Breast epithelium (tissue), 4 donors: ENCODE measurements around the gene RIPOR3. TPM values are rescaled to one million over a fixed set of nuclear protein-coding genes. Genes with fewer than 3 reads are reported as not detected.

Experiments used
- DNase-seq, 2 donors: peaks; one replicate each; pipeline ENCODE4 v3.0.0-alpha.2; 2019; ENCODE audit warnings: low spot score in 2 of 2
- H3K27ac ChIP-seq, 2 donors: fragments of 200-600 bp; sonication (generic) in 1 of 2; one replicate each; pipeline ENCODE4 v1.5.1; 2016 to 2019; ENCODE audit warnings: mild to moderate bottlenecking in 1 of 2
- H3K27me3 ChIP-seq, 2 donors: fragments of 200-600 bp; sonication (generic) in 1 of 2; one replicate each; pipeline versions ENCODE4 v1.5.1 to v1.6.0; 2017 to 2019; ENCODE audit warnings: control low read depth in 1 of 2, mild to moderate bottlenecking in 1 of 2
- H3K36me3 ChIP-seq: fragments of 200-600 bp; one replicate; pipeline ENCODE4 v1.5.1; 2019
- H3K4me1 ChIP-seq, 2 donors: fragments of 200-600 bp; sonication (generic); one replicate each; pipeline ENCODE4 v1.5.1; 2016 to 2019; ENCODE audit warnings: control low read depth in 1 of 2
- H3K4me3 ChIP-seq, 3 donors: fragments of 200-600 bp; sonication (generic); 1 replicate in 2 of 3; 2 replicates in 1 of 3; pipeline ENCODE4 v1.5.1; 2016 to 2019; ENCODE audit warnings: mild to moderate bottlenecking in 3 of 3, moderate library complexity in 2 of 3
- H3K9me3 ChIP-seq, 2 donors: fragments of 200-600 bp; sonication (generic) in 1 of 2; one replicate each; pipeline ENCODE4 v1.5.1; 2016 to 2019; ENCODE audit warnings: control low read depth in 1 of 2
- CTCF ChIP-seq, 3 donors: fragments of 450-650 bp; IDR thresholded peaks; one replicate each; pipeline ENCODE4 v1.5.1; 2016 to 2017; ENCODE audit warnings: antibody characterized with exemption in 3 of 3, mild to moderate bottlenecking in 3 of 3, moderate library complexity in 3 of 3
- POLR2A ChIP-seq: fragments of 450-650 bp; IDR thresholded peaks from one replicate; pipeline ENCODE4 v1.6.1; 2016; ENCODE audit warnings: antibody characterized with exemption, mild to moderate bottlenecking, moderate library complexity
- POLR2AphosphoS5 ChIP-seq, 3 donors: sonication (generic); formaldehyde crosslinking; IDR thresholded peaks; one replicate each; pipeline ENCODE4 v1.6.1; 2017; ENCODE audit warnings: antibody characterized with exemption in 3 of 3
- intact Hi-C: fragments of 100-400 bp; cut with DNase I; formaldehyde crosslinking; loops from one replicate; pipeline ENCODE4 v1.15.1; 2023; ENCODE audit warnings: low total_unique reads
- total RNA-seq, 3 donors: library from RNA; depleted of rRNA; stranded (reverse); fragments of >200 nt; gene quantifications; one replicate each; pipeline ENCODE4 v1.1.0, GENCODE V29; 2016

RIPOR3 gene
- total RNA-seq, 3 donors from 2014 or later: 4.5 to 35.5 (median 26.9) TPM

GRCh38 chr20:50733644-50734349, 42.5 kb upstream of the RIPOR3 start:
- intact Hi-C loops: loop anchor here (2.0 kb wide), 1 partner anchor 183 kb away; no protein-coding TSS in a partner anchor
- Histone ChIP-seq H3K4me1 (peaks cover 0 to 9% of the 10 kb centered on the region in 2 donors), H3K9me3 (no peaks in the 10 kb centered on the region), H3K27me3 (no peaks in the 10 kb centered on the region), H3K27ac (no peak overlapping the region), H3K36me3 (no peaks in the 10 kb centered on the region), H3K4me3 (peak overlapping the region in 2 of 3 donors; percentile 77 to 96)
- DNase-seq: no peak
- TF ChIP-seq POLR2A: no peak
- no peak for TF ChIP-seq POLR2AphosphoS5 (IDR thresholded peaks at IDR 0.05)
- TF ChIP-seq CTCF (IDR thresholded peaks at IDR 0.05): no peak

- no peaks in the 10 kb centered on the region for H3K27me3 ChIP-seq
- DNase-seq: peak in 1 of 2 donors; percentile 26
- peaks cover 0 to 9% of the 10 kb centered on the region in 2 donors for H3K4me1 ChIP-seq
- H3K9me3 ChIP-seq: no peaks in the 10 kb centered on the region
- TF ChIP-seq POLR2A: no peak
- TF ChIP-seq POLR2AphosphoS5 (IDR thresholded peaks at IDR 0.05): no peak
- TF ChIP-seq CTCF (IDR thresholded peaks at IDR 0.05): no peak
- intact Hi-C loops: no loop called here
- H3K4me3 ChIP-seq: peak overlapping the region; percentile 67 to 96 (median 77)
- H3K36me3 ChIP-seq: no peaks in the 10 kb centered on the region
- peak overlapping the region; percentile 93 to 95 for H3K27ac ChIP-seq
These were observed 40.8 kb upstream of the RIPOR3 start for GRCh38 chr20:50731930-50732690.

DNA sequence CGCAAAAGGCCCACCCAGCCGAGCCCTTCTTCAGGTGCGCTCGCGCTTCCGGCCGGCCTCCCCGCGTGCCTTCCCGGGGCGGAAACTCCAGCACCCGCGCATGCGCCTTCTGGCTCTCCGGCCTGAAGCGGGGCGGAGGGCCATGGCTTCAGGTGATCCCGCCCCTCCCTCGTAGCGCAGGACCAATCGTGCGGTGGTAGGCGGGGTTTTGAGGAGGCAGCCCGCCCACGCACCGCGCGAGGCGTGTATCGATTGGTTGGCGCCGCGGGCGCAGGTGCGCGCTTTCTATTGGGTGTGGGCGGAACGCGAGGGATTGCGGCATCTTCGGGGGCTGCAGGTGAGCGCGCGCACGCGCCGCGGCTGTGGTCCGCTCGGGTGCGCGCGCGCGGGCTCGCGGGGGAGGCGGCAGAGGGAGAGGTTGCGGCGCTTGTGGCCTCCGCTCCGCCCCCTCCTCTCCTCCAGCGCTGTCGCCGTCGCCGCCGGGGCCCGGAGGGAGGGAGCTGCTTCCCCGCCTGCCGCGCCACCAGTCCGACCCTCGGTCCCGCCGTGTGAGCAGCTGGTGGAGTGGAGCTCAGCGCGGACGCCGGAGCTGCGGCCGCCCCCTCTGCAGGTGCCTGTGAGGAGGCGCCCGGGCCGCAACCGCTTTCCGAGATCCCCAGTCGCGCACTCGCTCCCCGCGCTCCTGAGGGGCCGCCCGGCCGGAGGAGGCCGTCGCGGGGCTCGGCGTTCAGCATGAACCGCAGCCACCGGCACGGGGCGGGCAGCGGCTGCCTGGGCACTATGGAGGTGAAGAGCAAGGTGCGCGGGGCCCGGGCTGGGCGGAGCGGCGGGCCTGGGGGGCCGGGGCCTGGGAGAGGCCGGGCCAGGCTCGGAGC, 40.0 kb upstream of the RIPOR3 start, which contains the start of gene PARD6B:
TSS of gene PARD6B (plus strand) at position 526 of the 875 bp plus-strand sequence. CDS start at position 733, 207 bp downstream.
- TF ChIP-seq POLR2AphosphoS5 (IDR thresholded peaks at IDR 0.05): peak in 2 of 3 donors; percentile 33 to 78
- TF ChIP-seq CTCF (IDR thresholded peaks at IDR 0.05): no peak
- no peak for TF ChIP-seq POLR2A
- H3K36me3 ChIP-seq: no peaks in the 10 kb centered on the region
- DNase-seq: peak; percentile 99 to 100
- H3K27ac ChIP-seq: peak within 1 kb of the TSS; percentile 93 to 95
- no peaks in the 10 kb centered on the region for H3K9me3 ChIP-seq
- peaks cover 0 to 9% of the 10 kb centered on the region in 2 donors for H3K4me1 ChIP-seq
- intact Hi-C loops: no loop called here
- H3K27me3 ChIP-seq: no peaks in the 10 kb centered on the region
- H3K4me3 ChIP-seq: peak within 1 kb of the TSS; percentile 67 to 96 (median 77)

DNA sequence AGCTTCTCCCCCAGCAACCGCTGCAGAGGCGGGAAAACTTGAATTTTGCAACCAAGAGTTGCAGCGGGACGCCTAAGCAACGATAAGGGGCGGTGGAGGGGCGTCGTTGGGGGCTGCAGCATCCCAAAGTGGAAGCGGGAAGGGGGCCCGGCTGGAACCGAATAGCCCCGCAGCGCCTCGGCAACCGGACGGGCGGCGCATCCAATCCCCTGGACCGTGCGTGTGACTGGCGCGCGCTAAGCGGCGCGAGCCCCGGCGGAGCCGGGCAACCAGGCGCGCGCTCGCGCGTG, 39.4 kb upstream of the RIPOR3 start:
- no peak for DNase-seq
- Histone ChIP-seq H3K4me1 (peaks cover 0 to 9% of the 10 kb centered on the region in 2 donors), H3K27ac (peak overlapping the region; percentile 77 to 93), H3K36me3 (no peaks in the 10 kb centered on the region), H3K4me3 (peak overlapping the region; percentile 67 to 96 (median 77)), H3K9me3 (no peaks in the 10 kb centered on the region), H3K27me3 (no peaks in the 10 kb centered on the region)
- intact Hi-C loops: no loop called here
- TF ChIP-seq POLR2A (peak; percentile 36), CTCF (IDR thresholded peaks at IDR 0.05) (no peak)
